Renal cortical epithelial cell (primary cell): ENCODE results near the gene INAFM1. TPM values are rescaled to one million over a fixed set of nuclear protein-coding genes. Genes with fewer than 3 reads are reported as not detected.
"Not testable (repeated sequence)": the region's sequence is repeated elsewhere in the genome, so short reads cannot be mapped to it uniquely, and the experiment has no call there.

Experiments used
- DNase-seq: peaks from one replicate; pipeline ENCODE4 v3.0.0-alpha.2; 2011; ENCODE audit warnings: low read depth
- total RNA-seq: library from RNA; depleted of rRNA; stranded (reverse); fragments of >200 nt; gene quantifications from 2 replicates; pipeline ENCODE4 v1.2.3, GENCODE V29; 2014

INAFM1 gene
- total RNA-seq, 1 donor from 2014 or later: 1.8 TPM

DNA sequence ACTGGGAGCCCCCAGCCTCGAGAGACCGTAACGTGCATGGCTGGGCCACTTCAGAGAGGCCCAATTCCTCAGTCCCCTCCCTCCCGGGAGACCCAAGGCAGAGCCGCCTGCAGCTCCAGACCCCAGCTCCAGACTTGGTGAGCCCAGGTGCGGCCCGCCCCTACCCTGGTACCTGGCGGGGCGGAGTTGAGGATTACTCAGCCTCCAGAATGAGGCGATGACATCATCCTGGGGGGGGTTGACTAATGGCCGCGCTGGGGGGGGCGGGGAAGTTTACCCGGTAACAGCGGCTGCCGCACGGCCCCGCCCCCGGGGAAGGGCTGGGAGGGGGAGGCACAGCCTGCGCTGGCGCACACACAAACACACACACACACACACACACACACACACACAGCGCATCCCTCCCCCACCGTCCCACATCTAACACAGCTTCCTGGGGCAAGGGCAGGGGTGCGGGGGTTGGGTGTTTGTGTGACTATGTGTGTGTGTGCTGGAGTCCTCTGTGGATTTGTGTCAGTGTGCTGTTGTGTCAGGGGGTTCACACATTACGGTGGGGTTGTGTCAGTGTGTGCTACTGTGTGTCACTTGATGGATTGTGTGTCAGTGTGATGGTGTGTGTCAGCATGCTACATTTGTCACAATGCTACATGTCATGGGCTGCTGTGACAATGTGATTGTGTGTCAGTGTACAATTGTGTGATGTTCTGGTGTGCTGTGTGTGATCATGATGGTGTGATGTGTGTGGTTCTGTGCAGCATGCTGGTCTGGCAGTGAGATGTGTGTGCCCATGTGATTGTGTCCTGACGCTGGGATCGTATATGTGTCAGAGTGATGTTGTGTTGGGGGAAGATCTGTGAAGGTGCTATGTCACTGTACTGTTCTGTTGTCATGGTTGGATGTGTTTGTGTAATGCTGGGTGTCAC, 33.4 kb upstream of the INAFM1 start:
- peak; percentile 48 for DNase-seq

DNA sequence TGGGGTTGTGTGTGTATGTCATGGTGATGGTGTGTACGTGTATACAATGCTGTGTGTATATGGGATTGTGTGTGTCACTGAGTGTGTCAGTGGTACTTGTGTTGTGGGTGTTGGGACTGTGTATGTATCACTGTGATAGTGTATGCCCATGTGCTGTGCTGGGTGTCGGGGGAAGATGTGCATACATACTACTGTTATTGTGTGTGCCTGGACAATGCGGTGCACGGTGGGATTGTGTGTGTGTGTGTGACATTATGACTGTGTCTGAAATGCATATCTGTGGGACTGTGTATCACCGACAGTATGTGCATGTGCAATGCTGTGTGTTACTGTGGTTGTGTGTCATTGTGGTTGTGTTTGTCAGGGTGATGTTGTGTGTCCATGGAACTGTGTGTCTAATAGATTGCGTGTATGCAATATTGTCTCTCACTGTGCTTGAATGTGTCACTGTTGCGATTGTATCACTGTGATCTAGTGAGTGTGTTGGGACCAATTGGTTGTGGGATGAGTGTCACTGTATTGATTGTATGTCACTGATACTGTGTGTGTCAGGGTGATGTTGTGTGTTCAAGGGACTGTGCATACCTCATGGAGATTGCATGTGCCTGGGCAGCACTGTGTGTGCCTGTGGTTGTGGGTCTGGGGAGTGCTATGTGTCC, 32.6 kb upstream of the INAFM1 start:
- DNase-seq: no peak

DNA sequence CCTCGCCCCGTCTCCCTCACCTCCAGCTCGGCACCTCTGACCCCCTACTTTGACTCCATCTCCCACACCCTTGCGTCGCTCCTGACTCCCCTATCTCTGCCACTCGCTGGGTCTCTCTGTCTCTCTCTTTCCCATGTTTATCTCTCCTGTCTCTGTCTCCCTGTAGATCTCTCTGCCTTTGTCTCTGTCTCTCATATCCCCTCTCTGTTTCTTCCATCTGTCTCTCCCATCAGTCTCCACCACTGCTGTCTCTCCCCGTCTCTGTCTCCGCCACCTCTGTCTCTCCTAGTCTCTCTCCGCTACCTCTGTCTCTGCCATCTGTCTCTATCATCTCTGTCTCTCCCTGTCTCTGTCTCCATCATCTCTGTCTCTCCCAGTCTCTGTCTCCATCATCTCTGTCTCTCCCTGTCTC, 31.3 kb upstream of the INAFM1 start:
- DNase-seq: no peak

DNA sequence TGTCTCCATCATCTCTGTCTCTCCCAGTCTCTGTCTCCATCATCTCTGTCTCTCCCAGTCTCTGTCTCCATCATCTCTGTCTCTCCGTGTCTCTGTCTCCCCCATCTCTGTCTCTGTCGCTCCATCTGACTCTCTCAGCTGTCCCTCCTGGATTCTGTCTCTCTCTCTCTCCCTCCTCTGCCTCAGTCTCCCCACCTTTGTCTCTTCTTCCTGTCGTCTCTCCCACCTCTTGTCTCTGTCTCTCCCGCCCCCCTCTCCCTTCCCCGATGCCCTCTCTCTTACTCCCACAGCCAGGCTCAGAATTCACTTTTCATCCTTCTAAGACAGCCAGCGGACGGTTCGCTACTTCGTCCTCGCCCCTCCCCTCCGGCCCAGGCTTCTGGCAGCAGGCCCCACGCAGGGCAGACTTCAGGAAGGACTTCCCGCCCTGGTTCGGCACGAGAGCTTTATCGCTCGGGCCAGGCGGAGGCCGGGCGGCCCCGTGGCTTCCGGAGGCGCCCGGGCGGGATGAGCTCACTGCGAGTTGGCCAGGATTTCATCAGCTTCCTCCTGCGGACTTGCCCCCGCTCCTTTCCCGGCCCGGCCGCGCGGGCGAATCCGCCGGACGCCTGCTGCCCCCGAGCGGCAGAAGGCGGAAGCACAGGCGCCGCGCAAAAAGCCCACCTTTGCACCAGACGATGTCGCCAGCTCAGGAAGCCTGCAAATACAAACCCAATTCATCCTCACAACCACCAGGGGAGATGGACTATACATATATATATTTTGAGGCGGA, 30.7 kb upstream of the INAFM1 start:
- peak; percentile 76 for DNase-seq

DNA sequence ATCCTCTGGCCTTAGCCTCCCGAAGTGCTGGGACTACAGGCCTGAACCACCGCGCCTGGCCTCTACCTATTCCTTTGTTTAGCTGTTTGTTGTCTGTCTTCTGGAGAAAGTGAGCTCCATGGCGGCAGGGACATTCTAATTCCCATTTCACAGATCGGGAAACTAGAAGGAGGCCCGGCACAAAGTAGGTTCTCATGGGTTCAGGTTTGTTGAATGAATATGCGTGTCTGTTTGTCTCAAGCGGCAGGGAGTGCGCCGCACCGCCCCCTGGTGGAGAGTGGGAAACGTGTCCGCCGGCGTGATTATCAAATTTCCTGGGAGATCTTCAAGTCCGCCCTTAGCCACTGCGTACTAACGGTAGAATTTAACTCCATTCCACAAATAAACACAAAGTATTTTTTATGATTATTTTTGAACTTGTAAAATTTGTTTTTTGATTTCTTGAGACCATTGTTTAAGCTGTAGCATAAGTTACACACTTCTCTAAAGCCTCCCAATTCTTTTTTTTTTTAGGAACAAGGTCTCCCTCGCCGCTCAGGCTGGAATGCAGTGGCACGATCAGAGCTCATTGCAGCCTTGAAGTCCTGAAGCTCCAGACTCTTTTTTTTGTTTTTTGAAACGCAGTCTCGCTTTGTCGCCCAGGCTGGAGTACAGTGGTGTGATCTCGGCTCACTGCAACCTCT, 27.2 kb upstream of the INAFM1 start:
- DNase-seq: peak; percentile 51

DNA sequence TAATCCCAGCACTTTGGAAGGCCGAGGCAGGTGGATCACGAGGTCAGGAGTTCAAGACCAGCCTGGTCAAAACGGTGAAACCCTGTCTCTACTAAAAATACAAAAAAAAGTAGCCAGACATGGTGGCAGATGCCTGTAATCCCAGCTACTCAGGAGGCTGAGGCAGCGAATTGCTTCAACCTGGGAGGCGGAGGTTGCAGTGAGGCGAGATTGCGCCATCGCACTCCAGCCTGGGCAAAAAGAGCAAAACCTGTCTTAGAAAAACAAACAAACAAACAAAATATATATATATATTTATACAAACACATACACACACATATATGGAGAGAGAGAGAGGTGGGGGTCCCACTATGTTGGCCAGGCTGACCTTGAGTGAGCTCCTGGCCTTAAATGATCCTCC, 21.7 kb upstream of the INAFM1 start:
- DNase-seq: not testable (repeated sequence)

DNA sequence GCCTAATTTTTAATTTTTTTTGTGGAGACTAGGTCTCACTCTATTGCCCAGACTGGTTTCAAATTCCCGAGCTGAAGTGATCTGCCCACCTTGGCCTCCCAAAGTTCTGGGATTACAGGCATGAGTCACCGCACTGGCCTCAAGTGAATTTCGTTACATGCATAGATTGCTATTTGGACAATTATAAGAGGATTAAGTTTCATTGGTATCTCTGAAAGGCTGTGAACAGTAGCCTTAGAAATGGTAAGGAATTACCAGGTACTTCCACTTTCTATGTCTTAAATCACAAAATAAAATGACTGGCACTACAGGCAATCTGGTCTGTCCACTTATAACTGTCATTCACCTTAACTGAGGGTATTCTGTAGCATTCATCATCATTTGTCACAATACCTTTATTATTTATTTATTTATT, 21.2 kb upstream of the INAFM1 start:
- peak; percentile 79 for DNase-seq

DNA sequence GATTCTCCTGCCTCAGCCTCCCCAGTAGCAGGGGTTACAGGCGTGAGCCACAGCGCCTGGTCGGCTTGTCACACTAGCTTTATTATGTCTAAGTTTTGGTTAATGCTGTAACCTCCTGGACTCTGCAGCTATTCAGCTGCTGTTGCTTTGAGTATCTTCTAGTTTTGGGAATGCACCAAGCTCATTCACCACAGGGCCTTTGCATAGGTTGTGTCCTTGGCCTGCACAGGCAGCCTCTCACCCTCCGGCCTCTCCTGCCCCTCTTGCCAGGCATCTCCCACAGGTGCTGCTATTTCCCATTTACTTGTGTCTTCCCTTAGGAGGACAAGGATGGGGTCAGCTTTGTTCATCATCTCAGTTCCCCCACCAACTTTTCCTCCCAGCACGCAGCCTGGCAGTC, 20.7 kb upstream of the INAFM1 start:
- DNase-seq: no peak

DNA sequence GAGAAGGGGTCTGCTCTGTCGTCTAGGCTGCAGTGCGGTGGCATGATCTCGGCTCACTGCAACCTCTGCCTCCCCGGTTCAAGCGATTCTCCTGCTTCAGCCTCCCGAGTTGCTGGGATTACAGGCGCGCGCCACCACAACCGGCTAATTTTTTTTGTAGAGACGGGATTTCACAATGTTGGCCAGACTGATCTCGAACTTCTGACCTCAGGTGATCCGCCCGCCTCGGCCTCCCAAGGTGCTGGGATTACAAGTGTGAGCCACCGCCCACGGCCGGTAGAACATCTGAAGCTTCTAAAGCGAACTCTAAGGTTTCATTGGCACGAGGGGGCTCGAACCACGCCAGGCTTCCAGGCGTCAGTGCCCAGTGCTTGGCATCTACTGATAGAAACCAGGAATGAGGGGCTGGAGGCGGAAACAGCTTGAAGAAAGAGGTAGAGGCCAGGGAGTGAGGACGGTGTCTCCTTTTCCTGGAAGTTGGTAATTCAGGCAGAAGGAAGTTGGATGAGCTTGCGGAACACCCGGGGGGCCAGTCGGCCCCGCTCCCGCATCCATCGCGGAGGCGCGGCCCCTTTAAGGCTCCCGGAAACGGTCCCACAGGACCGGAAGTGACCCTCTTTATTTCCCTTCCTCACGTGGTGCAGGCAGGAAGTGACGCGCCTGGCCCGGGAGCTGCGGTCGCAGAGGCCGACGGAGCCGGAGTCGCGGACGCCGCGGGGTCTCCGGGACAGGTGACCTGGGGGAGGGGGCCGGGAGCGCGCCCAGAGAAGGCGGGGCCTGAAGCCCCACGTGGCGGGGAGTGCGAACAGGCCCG, 18.6 kb upstream of the INAFM1 start, which contains the start of gene CCDC9:
CCDC9 (plus strand) TSS at position 647 of the 814 bp plus-strand sequence. CDS start 1,876 bp downstream, outside the sequence.
- peak; percentile 90 for DNase-seq

DNA sequence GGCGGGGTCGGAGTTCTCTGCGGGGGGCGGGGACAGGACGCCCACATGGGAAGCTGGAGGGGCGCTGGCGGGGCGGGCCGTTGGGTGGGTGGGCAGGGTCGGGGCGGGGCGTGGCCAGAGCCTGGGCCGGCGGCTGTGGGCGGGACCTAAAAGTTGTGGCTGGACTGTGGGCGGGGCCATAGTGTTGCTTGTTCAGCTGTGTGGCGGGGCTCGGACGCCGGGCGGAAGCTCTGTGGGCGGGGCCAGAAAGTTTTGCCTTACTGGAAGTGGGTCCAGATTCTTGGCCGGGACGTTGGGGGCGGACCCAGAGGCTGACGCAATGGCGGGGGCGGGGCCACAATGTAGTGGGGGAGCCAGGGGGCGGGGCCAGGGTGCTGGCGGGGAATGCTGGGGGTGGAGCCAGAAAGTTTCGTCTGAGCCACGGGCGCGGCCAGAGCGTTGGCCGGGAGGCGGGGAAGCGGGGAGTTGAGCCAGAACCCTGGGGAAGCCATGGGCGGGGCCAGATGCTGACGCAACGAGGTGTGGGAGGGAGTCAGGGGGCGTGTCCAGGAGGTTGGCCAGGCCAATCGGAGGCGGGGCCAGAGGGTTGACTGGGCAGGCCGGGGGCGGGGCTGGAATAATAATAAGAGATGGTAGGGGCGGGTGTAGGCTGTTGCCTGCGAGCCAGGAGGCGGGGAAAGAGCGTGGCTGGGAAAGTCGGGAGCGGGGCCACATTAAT, 17.8 kb upstream of the INAFM1 start:
- peak; percentile 93 for DNase-seq

DNA sequence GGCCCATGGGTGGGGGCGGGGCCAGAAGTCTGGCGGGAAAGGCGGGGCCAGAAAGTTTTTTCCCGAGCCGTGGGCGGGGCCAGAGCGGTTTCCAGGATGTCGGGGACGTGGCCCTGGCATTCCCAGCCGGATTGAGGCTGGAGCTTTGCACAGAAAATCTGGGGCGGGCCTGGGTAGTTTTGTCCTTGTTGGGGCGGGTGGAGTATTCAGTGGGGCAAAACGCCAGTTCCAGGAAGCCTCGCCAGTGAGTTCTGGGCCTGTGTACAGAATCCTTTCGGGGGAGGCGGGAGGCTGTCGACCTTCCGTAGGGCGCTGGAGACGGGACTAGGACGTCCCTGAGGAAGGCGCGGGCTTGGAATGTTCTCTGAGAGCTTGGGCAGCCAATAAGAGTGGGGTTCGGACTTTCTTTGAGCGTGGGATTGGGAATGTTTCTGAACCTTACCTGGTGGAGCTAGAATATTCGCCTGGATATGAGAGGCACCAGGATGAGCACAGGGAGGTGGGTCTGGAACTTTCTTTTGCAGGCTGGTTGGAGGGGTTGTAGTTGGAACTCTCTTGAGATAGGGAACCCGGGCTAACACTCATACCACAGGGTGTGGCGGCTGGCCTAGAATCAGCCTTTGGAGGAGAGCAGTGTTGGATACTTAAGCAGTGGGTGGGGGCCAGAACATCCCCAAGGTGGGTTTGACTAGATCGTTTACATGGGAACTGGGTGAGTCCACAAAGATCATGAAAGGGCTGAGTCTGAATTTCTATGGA, 17.1 kb upstream of the INAFM1 start:
- no peak for DNase-seq

DNA sequence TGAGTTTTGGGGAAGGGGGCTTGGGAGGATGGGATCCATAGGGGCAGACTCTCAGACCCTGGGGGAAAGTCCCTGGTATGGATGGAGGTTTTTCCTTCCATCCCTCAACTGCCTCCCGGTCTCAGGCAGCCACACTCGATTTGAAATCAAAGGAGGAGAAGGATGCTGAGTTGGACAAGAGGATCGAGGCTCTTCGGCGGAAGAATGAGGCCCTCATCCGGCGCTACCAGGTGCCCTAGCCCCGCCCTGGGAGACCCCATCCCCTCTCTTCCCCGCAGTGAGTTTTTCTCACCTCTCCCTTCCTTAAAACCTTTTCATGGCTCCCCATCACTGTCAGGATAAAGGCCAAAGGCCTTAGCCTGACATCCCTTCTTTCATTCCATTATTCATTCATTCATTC, 16.3 kb upstream of the INAFM1 start:
- DNase-seq: no peak

DNA sequence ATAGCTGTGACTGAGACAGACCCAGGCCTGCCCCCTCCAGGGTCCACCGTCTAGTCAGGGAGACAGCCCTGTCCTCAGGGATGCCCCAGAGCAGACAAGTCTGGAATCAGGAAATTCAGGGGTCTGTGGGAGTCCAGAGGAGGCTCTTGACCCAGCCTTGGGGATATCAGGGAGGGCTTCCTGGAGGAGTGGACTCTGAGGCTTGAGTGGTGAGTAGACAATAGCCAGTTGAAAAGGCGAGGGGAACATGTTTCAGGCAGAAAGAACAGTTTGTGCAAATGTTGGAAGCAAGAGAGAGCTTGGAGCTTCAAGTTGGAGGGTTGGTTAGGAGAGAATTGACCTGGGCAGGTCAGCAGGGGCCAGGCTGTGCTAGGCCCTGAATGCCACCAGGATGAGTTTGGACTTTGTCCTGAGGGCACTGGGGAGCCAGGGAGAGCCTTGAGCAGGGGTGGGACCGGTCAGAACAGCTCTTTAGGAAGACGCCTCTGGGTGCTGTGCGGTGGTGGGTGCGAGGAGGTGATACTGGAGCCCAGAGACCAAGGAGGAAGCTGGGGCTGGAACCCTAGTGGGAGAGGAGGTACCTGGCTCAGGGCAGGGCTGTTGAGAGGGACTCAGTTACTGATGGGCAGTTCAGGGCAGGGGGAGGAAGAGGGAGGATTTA, 15.7 kb upstream of the INAFM1 start:
- no peak for DNase-seq

DNA sequence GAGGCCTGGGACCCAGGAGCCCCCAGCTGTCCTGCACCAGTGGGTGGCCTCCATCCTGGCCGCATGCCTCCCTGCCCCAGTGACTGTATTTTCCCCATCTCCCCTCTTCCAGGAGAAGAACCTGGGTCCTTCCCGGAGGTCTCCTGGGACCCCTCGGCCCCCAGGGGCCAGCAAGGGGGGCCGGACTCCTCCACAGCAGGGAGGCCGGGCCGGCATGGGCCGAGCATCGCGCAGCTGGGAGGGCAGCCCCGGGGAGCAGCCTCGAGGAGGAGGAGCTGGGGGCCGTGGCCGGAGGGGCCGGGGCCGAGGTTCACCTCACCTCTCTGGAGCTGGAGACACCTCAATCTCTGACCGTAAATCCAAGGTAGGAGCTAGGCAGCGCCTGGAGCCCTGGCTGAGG, 14.2 kb upstream of the INAFM1 start:
- no peak for DNase-seq

DNA sequence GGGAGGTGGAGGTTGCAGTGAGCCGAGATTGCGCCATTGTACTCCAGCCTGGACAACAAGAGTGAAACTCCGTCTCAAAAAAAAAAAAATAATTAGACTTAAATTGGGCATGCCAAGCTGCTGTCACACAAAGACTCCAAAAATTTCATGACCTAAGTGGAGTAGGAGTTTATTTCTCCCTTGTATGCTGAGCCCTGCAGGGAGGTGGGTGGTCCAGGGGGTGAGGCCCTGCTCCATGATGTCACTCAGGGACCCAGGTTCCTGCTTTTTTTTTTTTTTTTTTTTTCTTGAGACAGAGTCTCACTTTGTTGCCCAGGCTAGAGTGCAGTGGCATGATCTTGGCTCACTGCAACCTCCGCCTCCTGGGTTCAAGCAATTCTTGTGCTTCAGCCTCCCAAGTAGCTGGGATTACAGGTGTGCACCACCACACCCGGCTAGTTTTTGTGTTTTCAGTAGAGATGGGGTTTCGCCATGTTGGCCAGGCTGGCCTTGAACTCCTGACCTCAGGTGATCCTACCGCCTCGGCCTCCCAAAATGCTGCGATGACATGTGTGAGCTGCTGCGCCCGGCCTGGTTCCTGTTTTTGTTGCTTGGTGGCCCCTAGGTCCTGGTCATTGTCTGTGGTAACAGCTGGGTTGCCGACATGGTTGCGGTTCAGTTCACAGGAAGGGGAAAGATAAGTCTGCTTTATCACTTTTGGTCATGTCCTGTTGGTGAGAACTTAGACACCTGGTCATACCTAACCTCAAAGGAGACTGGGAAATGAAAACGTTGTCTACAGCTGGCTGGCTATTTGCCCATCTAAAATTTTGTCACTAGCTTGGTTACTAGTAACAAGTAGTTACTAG, 12.5 kb upstream of the INAFM1 start:
- not testable (repeated sequence) for DNase-seq

DNA sequence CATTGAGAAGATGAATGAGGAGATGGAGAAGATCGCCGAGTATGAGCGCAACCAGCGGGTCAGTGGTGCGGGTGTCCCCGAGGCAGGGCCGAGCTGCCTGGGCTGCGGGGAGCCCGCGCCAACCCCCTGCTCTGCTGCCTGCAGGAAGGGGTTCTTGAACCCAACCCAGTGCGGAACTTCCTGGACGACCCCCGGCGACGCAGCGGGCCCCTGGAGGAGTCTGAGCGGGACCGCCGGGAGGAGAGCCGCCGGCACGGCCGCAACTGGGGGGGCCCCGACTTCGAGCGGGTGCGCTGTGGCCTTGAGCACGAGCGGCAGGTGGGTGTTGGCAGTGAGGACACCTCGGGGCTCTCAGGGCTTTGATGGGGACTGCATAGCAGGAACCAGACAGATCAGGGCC, 10.1 kb upstream of the INAFM1 start:
- no peak for DNase-seq

DNA sequence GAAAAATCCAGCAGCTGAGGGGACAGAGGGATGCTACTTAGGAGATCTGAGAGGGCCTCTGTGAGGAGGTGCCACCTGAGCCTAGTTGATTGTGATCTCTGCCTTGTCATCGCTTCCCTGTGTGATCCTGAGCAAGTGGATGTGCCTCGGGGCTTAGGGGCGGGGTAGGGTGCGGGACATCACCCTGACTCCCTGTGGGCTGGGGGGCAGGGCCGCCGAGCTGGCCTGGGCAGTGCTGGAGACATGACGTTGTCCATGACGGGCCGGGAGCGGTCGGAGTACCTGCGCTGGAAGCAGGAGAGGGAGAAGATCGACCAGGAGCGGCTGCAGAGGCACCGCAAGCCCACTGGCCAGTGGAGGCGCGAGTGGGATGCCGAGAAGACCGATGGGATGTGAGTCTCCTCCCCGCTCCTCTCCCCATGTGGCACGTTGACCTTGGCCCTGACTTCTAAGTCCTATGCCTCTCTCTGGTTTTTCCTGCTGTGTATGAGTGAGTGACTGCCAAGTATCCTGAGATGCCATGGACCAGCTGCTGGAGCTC, 8.2 kb upstream of the INAFM1 start:
- DNase-seq: no peak

DNA sequence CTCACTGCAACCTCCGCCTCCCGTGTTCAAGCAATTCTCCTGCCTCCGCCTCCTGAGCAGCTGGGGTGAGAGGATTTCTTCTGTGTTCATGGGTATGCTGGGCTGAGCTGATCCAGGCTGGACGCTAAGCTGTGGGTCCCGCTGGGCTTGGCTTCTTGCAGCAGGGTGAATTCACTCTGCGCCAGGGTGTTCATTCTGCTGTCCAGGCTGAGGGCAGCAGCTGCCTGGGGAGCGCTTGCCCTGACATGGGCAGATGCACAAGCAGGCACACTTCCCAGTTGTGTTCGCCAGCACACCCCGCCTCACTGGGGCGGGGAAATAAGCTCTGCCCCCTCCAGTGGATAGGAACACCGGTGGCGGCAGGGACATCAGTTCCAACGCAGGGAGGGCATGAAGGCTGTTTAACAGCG, 7.3 kb upstream of the INAFM1 start:
- no peak for DNase-seq
